Stimulated activated CD8-positive, alpha-beta memory T cell treated with anti-CD3 and anti-CD28 coated beads, Interleukin-15, amount 100 ng/mL, for 48 hours (primary cell): ENCODE data around the gene SLC22A8.
"Not testable (repeated sequence)": the region's sequence is repeated elsewhere in the genome, so short reads cannot be mapped to it uniquely, and the experiment has no call there.

Experiments
- DNase-seq, 2 donors: peaks; one replicate each; pipeline ENCODE4 v3.0.0-alpha.2; 2020; ENCODE audit warnings: low read depth in 2 of 2

SLC22A8 gene

GRCh38 chr11:62985041-62985750, 30.4 kb downstream of the SLC22A8 start:
- no peak for DNase-seq

DNA sequence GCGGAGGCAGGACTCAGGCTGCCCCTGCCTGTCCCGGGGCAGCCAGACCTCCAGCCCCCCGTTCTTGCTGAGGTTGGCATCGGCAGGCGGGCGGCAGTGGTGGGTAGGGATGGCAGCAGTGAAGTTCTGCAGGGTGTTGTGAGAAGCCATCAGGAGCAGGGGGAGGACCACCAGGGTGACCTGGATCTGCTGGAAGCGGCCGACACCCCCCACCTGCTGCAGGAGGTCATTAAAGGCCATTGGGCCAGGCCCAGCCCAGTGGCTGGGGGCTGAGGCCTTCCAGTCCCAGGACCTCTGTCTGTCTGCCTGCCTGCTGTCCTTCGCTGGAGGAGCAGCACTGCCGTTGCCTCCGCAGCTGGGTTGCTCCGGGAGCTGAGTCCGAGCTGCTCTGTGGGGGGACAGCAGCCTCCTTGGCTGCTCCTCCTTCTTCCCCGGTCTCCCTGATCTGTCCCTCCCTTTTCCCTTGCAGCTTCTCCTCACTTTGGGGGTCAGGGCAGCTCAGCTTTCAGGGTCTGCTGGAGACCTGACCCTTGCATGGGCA, 31.1 kb downstream of the SLC22A8 start, which contains the start of gene SLC22A6:
Gene SLC22A6 (minus strand): TSS at position 517 of the 541 bp plus-strand sequence. CDS start 277 bp downstream, at position 240.
- DNase-seq: no peak

- DNase-seq: no peak
Measured at GRCh38 chr11:62983536-62984199, 32.0 kb downstream of the SLC22A8 start.

DNA sequence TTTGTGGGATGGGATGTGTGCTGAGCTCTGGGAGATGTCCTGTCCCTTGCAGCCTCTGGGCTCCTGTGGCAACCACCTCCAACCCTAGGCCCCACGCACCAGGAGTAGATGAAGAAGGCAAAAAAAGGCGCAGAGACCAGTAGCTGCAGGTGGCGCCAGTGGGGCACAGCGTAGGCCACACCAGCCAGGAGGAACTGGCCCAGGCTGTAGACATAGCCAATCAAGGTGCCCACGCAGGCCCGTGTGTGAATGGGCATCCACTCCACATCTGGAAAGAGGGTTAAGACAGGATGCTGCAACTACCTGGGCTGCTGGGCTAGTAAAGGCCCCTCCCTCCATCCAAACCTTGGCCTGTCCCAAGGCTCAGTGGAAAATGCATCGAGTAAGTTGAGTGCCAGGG, 33.9 kb downstream of the SLC22A8 start:
- no peak for DNase-seq

- DNase-seq: no peak
Measured at GRCh38 chr11:62980133-62980760, 35.4 kb downstream of the SLC22A8 start.

DNA sequence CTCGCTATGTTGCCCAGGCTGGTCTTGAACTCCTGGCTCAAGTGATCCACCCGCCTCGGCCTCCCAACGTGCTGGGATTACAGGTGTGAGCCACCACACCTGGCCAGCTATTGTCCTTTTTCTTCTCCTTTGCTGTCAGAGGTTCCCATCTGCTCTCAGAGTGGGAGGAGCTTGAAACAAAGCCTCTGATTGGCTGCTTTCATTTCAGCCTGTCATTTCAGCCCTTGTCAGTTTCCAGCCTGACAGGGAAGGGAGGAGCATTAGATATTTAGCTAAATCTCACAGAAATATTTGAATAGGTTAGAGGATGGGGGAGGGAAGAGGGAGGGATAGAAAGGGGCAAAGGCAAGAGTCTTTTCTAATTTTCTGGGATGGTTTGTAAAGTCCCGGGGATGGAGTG, 39.5 kb downstream of the SLC22A8 start:
- no peak for DNase-seq

- DNase-seq: no peak
Measured at GRCh38 chr11:62974848-62975522, 40.7 kb downstream of the SLC22A8 start.

DNA sequence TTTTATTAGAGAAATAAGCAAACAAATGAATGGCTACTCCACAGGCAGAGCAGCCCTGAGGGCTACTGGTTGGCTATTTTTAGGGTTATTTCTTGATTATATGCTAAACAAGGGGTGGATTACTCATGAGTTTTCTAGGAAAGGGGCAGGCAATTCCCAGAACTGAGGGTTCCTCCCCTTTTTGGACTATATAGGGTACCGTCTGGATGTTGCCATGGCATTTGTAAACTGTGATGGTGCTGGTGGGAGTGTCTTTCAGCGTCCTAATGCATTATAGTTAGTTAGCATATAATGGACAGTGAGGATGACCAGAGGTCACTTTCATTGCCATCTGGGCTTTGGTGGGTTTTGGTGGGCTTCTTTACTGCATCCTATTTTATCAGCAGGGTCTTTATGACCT, 50.1 kb downstream of the SLC22A8 start:
- DNase-seq: no peak

DNA sequence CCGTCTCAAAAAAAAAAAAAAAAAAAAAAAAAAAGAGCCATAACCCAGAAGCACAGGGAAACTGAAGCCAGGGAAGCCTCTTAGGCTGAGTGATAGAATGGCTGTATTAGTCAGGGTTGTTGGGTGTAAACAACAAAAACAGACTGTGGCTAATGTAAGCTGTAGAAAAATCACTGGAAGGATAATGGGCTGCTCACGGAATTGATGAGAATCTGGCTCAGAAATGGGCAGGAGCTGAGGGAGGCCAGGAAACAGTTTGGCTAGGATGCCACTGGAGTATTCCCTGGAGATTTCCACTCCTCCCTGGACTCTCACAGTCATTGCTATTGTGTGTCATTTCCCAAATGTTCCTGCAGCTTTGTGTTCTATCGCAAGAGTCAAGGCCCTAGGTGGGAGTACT, 53.2 kb downstream of the SLC22A8 start:
- DNase-seq: no peak

DNA sequence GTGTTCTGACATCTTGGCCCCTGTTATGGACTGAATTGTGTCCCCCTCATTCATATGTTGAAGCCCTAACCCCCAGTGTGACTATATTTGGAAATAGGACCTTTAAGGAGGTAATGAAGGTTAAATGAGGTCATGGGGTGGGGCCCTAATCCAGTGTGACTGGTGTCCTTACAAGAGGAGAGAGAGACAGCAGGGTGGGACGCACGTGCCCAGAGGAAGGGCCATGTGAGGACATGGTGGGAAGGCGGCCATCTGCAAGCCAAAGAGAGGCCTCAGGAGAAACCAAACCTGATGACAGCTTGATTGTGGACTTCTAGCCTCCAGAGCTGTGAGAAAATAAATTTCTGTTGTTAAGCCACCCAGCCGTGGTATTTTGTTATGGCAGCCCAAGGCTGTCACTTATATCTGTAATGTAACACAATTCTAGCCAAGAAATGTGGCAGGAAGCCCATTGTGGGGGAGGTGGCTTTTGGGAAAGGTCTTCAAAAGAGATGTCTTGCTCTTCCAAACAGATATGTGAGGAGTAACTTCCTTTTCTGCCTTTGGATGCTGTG, 54.5 kb downstream of the SLC22A8 start:
- DNase-seq: no peak

DNA sequence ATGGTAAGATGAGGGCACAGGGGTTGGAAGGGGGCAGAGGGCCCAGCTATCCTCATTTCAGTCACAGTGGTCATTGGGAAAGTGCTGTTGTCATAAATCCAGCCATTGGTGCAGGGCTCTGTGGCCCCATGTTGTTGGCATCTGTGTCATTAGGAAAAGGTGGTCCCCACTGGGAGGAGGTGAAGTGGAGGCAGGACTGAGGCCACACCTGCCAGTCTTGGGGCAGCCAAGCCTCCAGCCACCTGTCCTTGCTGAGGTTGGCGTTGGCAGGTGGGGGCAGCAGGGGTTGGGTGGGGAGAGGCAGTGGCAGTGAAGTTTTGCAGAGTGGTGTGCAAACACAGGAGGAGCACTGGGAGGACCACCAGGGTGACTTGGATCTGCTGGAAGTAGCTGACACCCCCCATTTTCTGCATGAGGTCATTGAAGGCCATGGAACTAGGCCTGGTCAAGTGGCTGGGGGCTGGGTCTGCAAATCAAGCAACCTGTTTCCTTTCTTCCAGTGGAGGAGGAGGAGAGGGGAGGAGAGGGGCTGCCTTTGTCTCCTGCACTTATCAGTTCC, 56.1 kb downstream of the SLC22A8 start:
- no peak for DNase-seq

- no peak for DNase-seq
Measured at GRCh38 chr11:62958547-62959421, 56.9 kb downstream of the SLC22A8 start.

DNA sequence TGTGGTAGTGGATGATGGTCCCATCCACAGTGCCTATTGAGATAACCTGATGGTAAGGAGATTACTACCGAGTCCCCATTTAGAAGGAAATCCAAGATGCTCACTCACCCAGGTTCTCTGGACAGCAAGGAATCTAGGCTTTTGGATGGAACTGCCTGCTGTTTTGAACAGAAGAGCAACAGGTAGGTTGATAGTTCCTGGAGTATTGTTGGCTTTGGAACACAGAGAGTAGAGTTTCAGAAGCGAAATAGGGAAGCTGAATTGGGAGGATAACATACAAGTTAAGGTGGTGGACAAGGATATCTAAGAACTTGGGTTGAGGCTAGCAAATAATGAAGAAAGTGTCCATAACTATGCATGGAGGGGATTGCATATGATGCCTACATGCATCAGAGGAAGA, 58.5 kb downstream of the SLC22A8 start:
- no peak for DNase-seq

DNA sequence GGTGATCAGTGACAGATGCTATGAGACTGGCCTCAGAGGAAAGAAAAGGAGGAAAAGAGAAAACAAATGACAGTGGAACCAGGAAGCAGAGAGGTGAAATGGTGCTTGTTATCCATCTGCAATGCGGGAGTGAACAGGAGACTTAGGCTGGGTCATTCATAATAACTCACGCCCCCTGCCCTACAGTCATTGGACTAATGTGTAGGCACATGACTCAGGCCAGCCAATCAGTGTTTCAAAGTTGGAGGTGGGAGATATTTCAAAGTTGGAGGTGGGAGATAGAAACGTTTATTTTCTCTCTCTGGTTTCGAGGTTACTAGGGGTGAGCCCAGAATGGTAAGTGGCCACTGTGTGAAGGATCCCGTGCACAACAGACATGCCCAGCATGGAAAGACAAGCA, 61.2 kb downstream of the SLC22A8 start:
- DNase-seq: no peak

GRCh38 chr11:62953811-62954210, 61.8 kb downstream of the SLC22A8 start:
- no peak for DNase-seq

DNA sequence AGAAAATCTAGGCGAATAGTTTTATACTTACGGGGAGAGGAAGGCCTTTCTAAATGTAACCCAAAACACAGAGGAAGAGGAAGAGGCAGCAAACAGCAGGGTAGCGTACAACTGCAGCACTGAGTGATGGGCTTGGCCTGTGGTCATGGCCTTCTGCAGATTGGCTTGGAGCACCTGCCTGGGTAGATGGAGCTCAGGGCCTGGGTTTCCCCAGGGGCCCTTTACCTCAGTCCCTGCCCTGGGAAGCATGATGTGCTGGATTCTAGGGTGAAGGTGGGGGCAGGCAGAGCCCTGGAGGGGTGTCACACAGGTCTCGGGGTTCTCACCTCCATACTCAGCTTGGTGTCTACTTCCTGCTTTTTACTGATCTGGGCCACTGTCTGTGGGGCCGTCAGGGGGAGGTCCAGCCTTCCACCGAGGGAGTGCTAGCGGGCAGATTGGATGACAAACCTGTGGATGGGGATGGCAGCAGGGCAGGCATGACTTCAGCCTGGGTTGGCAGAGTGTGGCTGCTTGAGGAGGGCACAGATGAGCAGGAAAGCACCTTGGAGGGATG, 66.8 kb downstream of the SLC22A8 start:
- no peak for DNase-seq

- not testable (repeated sequence) for DNase-seq
Measured at GRCh38 chr11:62945538-62945937, 70.1 kb downstream of the SLC22A8 start.
